Liver (tissue), 3 donors: ENCODE measurements around the gene NOSIP.

Experiments used
- HNF4G ChIP-seq: IDR thresholded peaks from 2 replicates; pipeline ENCODE4 v1.6.1; 2016; ENCODE audit warnings: antibody characterized with exemption
- MAX ChIP-seq: IDR thresholded peaks from 2 replicates; pipeline ENCODE4 v1.6.1; 2016; ENCODE audit warnings: antibody characterized with exemption
- RXRA ChIP-seq, 2 donors: IDR thresholded peaks; 2 replicates each; pipeline ENCODE4 v1.6.1; 2017 to 2018; ENCODE audit warnings: antibody characterized with exemption in 2 of 2, mild to moderate bottlenecking in 1 of 2
- TF ChIP-seq, protein P1 (sequence below): fragments of 150-350 bp; IDR thresholded peaks from 2 replicates; pipeline ENCODE4 v1.5.1; 2017; ENCODE audit warnings: improper control_type of control experiment, low read depth, low read length; ENCODE audit not compliant: missing input control
- donor health status: healthy.
- donor health status: healthy.

DNA sequence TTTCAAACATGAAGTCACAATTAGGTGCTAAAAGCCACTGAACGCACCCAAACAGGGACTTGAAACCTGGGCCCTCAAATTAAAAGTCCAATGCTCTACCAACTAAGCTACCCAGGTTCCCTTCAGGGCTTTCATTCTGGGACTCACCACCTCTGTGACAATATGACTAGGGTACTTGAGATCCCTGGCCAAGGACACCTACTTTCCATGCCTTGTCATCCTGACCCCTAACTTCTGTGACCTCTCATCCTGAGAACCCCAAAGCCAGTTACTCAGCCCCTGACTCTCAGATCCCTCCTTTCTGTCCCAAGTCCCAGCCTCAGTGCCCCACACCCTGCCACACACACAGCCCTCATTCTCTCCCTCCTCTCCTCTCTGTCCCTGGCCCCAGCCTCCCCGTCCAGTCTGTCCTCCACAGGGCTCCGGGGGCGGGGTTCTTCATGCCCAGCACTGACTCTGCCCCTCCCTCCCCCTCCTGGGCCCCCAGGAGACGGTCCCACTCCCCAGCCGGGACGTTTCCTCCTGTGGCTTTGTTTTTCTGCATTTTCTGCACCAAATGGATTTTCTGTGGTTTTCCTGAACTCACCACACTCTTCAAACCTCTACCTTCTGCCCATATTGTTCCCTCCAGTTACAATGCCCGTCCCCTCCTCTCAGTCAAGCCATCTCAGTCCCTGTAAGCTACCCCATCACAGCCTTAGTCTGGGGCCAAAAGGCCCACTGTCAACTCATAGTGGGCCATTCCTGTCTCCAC is 45.5 kb downstream of the NOSIP start:
- TF ChIP-seq, protein P1, sequence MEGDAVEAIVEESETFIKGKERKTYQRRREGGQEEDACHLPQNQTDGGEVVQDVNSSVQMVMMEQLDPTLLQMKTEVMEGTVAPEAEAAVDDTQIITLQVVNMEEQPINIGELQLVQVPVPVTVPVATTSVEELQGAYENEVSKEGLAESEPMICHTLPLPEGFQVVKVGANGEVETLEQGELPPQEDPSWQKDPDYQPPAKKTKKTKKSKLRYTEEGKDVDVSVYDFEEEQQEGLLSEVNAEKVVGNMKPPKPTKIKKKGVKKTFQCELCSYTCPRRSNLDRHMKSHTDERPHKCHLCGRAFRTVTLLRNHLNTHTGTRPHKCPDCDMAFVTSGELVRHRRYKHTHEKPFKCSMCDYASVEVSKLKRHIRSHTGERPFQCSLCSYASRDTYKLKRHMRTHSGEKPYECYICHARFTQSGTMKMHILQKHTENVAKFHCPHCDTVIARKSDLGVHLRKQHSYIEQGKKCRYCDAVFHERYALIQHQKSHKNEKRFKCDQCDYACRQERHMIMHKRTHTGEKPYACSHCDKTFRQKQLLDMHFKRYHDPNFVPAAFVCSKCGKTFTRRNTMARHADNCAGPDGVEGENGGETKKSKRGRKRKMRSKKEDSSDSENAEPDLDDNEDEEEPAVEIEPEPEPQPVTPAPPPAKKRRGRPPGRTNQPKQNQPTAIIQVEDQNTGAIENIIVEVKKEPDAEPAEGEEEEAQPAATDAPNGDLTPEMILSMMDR, result no peak
- TF ChIP-seq RXRA (IDR thresholded peaks at IDR 0.05) (no peak), HNF4G (no peak), MAX (no peak)
